Skin epidermis (tissue), 12 donors: ENCODE results near the gene ARGLU1.
A peak's percentile ranks its signal among the peaks of the same experiment; 100 is the strongest.

Experiments used
- H3K27ac ChIP-seq, 21 experiments: fragments of 200-600 bp; sonication (generic) in 11 of 21; one replicate each; pipeline ENCODE4 v1.5.0; 2020; ENCODE audit warnings: mild to moderate bottlenecking in 3 of 21, inconsistent platforms in 2 of 21, moderate library complexity in 2 of 21
- H3K4me3 ChIP-seq, 7 experiments: fragments of 200-600 bp; sonication (generic) in 2 of 7; one replicate each; pipeline ENCODE4 v1.5.0; 2020; ENCODE audit warnings: inconsistent platforms in 2 of 7, mild to moderate bottlenecking in 2 of 7, moderate library complexity in 1 of 7

ARGLU1 gene

DNA sequence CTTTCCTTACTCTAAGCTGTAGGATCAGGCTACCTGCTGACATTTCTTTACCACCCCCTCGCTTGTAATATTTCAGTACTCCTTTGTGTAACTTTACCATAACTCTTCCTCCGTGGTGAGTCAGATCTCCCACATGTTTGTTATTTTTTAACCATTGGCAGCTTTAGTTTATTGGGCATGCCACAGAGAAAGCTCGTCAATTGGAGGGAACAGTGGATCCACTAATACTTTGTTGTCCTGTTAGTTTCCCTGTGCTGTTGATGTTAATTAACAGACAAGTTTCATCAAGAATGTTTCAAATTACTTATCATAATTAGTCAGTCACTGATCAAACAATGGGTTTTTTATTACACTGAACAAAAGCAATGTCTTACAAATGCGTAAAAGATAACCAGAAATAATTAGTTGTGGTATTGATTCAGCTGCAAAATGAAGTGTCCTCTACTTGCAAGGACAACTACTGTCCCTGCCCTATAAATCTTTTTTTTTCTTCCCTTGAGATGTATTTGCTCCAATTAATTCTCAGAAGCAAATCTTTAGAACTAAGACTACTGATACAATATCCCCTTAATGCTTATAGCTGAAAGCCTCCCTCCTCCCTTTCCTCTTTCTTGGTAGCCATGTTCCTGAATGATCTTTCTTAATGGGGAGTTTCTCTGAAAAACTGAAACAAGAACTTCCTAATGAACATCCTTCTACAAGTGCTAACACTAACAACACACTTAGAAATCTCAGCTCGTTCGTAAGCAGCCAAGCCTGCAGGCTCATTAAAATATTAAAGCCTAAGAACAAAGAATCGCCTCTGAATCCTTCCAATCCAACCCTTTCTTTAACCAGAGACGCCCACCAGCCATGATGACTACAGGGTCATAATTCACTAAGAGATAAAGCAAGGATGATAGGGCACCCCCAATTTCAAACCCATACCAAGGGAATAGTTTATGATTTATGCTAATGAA, 54.6 kb downstream of the ARGLU1 start:
- no peak overlapping the region for H3K4me3 ChIP-seq
- H3K27ac ChIP-seq: peak overlapping the region in 5 of 21 experiments; percentile 7 to 54 (median 21)

DNA sequence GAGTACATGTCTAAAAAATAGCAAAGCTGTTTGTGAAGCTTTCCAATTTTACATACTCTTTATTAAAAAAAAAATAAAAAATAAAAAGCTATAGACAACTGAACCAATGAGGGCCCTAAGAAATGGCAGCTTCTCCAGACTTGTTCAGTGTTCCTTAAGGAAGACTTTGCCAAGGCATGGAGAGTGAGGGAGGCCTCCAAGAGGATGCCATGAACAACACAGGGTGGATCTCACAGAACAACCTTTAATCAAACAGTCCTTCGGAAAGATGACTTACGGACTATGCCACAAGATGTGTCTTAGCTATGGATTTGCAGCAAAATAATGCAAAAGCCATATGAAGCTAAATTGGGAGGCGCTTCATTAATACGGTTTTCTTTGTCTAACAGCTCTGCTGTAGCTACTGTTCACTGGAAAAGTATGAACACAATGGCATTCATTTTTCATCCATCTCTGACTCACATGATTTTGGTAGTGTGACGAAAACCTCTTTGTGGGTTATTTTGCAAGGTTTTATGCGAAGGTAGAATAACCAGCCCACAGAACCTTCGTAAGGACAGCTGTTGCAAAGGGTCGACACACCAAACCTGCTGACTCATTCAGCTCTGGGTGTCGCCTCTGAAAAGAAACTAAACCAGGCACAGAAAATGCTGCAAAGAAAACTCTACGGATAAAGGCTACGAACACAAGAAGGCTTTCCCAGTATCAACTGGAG, 60.2 kb downstream of the ARGLU1 start:
- H3K4me3 ChIP-seq: no peak overlapping the region

GRCh38 chr13:106506286-106506685, 61.7 kb downstream of the ARGLU1 start:
- Histone ChIP-seq H3K27ac (no peak overlapping the region), H3K4me3 (no peak overlapping the region)

More for the DNA sequence above, 60.2 kb downstream of the ARGLU1 start:
- peak overlapping the region in 4 of 21 experiments; percentile 5 to 42 (median 24) for H3K27ac ChIP-seq

DNA sequence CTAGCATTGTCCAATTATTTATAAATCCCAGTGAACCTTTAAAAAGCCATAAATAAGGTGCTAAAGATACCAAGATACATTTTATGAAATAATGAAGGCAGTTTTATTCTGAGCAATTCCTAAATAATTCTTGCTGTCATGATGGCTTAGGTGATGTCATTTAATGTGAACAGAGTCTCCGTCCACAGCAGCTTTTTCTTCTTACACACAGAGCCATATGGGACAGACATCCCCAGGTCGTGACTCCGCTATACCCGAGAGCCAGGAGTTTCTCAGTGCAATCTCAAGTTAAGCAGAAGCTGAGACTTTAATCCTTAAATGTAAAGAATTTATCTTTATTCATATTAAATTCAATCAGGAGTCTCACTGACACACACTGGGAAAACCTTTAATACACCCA, 62.2 kb downstream of the ARGLU1 start:
- H3K4me3 ChIP-seq: no peak overlapping the region
- no peak overlapping the region for H3K27ac ChIP-seq

DNA sequence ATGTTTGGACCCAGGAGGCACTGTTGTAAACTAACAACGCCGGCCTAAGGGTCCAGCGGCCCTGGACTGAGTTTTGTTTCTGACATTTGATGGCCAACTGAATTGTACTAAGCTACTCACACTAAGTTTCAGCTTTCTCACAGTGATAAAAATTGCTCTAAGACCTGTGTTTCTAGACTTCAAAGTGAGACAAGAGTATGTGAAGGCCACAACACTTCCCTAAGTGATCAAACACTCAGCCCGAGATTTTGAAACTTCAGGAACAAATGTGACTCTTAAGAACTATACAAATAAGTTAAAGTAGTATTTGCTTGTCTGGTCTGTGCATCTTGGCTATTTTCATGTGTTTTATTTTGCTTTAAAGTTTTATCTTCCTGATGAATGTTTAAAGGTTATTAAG, 62.6 kb downstream of the ARGLU1 start:
- Histone ChIP-seq H3K4me3 (no peak overlapping the region), H3K27ac (no peak overlapping the region)

- no peak overlapping the region for H3K27ac ChIP-seq
- no peak overlapping the region for H3K4me3 ChIP-seq
These were observed 64.0 kb downstream of the ARGLU1 start for GRCh38 chr13:106503730-106504453.

- Histone ChIP-seq H3K27ac (no peak overlapping the region), H3K4me3 (no peak overlapping the region)
These were observed 64.7 kb downstream of the ARGLU1 start for GRCh38 chr13:106503272-106503671.

DNA sequence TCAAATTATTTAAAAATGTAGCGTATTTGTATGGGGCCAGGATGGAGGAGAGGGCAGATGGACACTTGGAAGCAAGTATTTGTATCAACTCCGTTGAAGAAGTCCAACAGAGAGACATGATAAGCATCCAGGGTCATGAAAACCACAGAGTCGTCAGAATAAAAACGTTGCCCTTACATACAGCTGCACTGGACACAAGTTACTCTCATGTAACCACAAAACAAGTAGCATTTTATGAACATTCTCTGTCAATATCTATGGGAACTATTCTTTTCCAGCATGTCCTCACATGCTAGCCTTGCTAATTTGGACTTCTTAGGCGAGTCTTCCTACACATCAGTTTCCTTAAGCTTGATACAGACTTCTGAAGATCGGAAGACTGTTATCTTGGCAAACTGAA, 67.5 kb downstream of the ARGLU1 start:
- Histone ChIP-seq H3K4me3 (no peak overlapping the region), H3K27ac (no peak overlapping the region)

DNA sequence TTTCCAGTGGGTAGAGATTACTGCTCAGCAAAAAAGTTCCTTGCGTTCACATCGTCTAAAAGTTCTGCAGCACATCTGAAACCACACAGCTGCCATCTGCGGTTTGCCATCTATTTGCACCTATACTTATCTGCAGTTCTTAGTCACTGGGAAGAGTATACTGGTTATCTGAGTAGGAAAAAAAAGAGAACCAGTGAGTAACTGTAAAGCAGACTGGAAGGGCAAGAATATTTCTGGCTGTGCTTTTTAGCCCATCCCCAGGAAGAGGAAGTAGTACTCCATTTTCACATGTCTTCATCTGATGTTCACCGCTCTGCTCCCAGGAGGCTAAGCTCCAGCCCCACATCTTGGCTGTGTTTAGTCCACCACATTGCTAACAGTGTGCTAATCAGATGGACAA, 68.0 kb downstream of the ARGLU1 start:
- Histone ChIP-seq H3K4me3 (no peak overlapping the region), H3K27ac (no peak overlapping the region)

- Histone ChIP-seq H3K4me3 (no peak overlapping the region), H3K27ac (no peak overlapping the region)
These were observed 68.8 kb downstream of the ARGLU1 start for GRCh38 chr13:106499113-106499512.

DNA sequence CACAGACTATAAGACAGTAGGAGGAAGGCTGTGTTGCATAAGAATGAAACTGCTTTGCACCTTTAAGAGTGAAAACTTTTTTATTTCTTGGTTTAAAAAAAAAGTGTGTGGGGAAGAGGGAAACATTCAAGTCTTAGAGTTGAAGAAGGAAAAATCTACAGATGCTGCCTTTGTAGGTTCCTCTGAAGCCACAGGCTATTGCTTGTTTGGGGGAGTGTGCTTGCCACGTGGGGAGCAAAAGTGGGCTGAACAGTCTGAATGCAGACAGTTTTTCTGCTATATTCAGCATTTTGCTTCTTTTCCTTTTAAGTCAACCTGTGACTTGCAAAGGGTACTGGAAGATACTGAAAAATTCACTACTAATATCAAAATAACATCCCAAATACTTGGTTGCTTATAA, 69.4 kb downstream of the ARGLU1 start:
- Histone ChIP-seq H3K27ac (peak overlapping the region in 1 of 21 experiments; percentile 0), H3K4me3 (no peak overlapping the region)

DNA sequence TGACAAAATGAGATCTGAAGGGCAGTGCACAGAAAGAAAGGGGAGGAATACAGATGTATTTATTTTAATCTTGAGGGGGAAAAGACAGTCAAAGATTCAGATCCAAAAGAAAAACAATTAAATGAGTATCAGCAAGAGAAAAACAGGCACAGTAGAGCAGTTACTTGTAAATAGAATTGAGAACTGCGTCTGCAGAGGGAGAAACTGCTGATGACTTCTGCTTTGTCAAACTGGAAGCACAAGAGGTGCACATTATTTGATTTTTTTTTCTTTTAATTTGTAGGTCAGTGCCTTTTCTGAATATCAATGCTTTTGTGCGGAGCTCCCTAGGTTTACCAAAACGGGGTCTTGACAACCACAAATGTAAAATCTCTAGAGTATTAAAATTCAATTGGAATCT, 69.8 kb downstream of the ARGLU1 start:
- Histone ChIP-seq H3K4me3 (no peak overlapping the region), H3K27ac (peak overlapping the region in 1 of 21 experiments; percentile 0)

GRCh38 chr13:106497079-106497478, 70.9 kb downstream of the ARGLU1 start:
- Histone ChIP-seq H3K27ac (peak overlapping the region in 2 of 21 experiments; percentile 43 to 62), H3K4me3 (no peak overlapping the region)

- Histone ChIP-seq H3K27ac (peak overlapping the region in 2 of 21 experiments; percentile 43 to 62), H3K4me3 (no peak overlapping the region)
These were observed 71.6 kb downstream of the ARGLU1 start for GRCh38 chr13:106496072-106496997.

DNA sequence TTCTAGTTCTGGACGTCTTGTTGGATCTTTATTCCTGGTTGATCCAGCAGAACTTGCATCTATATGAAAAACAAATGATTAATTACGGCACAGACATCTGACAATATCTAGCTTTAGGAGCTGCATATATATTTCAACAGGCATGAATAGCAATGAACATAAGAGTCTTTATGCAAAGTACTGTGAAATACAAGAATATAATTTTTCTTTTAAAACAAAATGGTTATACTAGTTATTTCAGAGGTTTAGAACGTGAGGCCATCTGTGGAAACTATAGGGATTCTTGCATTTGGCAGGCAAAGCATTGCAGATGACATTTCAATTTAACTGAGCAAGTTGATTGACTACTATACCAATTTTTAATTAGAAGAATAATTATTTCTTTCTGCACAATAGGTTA, 73.0 kb downstream of the ARGLU1 start:
- Histone ChIP-seq H3K4me3 (no peak overlapping the region), H3K27ac (no peak overlapping the region)

DNA sequence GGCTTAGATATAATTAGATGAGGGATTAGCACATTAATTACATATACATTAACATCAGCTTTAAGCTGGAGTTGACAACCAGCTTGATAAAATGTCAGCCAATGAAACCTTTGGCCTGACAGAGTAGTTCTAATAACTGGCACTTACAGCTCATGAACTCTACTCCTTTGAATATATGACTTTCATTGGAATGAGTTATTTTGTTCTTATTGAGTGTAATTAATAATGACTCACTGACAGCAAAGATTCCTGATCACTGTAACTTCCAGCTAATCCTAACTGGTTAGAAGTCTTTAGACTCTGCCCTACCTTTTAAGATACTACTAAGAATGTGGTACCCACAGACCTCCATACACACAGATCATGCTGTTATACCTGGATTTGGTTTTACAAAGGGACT, 73.4 kb downstream of the ARGLU1 start:
- no peak overlapping the region for H3K4me3 ChIP-seq

DNA sequence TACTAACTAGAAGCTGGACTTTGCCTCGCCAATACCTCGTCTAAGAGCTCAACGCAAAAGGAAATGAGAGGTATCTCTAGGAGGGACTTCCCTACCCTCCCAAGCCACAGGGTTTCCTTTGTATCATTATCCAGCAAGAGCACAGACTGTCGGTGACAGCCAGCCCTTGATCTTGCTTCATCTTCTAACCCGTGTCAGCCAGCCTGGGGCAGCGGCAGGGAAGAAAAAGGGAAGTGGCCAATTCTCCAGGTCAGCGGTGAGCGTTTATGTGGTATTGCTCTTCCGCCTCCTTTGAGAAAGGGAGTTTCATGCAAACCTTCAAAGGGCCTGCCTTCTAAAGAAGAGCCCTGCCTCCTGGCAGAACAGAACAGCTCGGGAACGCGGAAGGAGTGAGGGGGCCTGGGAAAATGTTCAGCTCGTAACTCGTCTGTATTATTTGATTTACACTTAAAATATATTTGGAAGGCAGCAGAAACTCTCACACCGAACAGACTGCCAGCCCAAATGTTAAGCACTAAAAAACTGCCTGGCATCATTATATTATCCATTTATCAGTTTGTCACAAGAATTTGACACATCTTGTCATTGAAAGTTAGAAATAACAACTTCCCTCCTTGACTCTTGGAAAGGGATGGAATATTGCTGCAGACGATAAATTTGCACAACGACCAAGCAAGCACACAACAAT, 74.3 kb downstream of the ARGLU1 start:
- no peak overlapping the region for H3K4me3 ChIP-seq
- H3K27ac ChIP-seq: no peak overlapping the region

More for the DNA sequence above, 73.4 kb downstream of the ARGLU1 start:
- H3K27ac ChIP-seq: no peak overlapping the region
